ES-I3 (cell line): ENCODE measurements around the gene PTGER1.
A peak's percentile ranks its signal among the peaks of the same experiment; 100 is the strongest.
"Not testable (repeated sequence)": the region's sequence is repeated elsewhere in the genome, so short reads cannot be mapped to it uniquely, and the experiment has no call there.

Source experiments
- H3K36me3 ChIP-seq: 2 replicates; pipeline ENCODE4 v1.6.1; 2013; ENCODE audit warnings: mild to moderate bottlenecking, low read length, control low read depth, moderate library complexity; ENCODE audit not compliant: insufficient read depth
- H3K4me1 ChIP-seq: 2 replicates; pipeline ENCODE4 v1.6.1; 2013; ENCODE audit warnings: mild to moderate bottlenecking, control low read depth, low read length; ENCODE audit not compliant: insufficient read depth
- H3K9ac ChIP-seq: 2 replicates; pipeline ENCODE4 v1.6.1; 2013; ENCODE audit warnings: low read depth, mild to moderate bottlenecking, low read length, moderate library complexity
- H3K9me3 ChIP-seq: 2 replicates; pipeline ENCODE4 v1.6.1; 2013; ENCODE audit warnings: mild to moderate bottlenecking, low read length, moderate library complexity; ENCODE audit not compliant: control insufficient read depth, insufficient read depth

PTGER1 gene

GRCh38 chr19:14510311-14511228, 35.4 kb upstream of the PTGER1 start:
- H3K36me3 ChIP-seq, result peaks cover 7% of the 10 kb centered on the region; the same call in 1 of the 2 replicates
- H3K9ac ChIP-seq, result no peak overlapping the region
- H3K4me1 ChIP-seq, result peaks cover 13% of the 10 kb centered on the region; the same call in 1 of the 2 replicates

GRCh38 chr19:14507704-14508542, 32.8 kb upstream of the PTGER1 start:
- Histone ChIP-seq H3K4me1 (peaks cover 15% of the 10 kb centered on the region; the same call in 1 of the 2 replicates), H3K9ac (no peak overlapping the region), H3K9me3 (no peaks in the 10 kb centered on the region), H3K36me3 (no peaks in the 10 kb centered on the region)

More at GRCh38 chr19:14510311-14511228, 35.4 kb upstream of the PTGER1 start:
- H3K9me3 ChIP-seq, result no peaks in the 10 kb centered on the region

- no peak overlapping the region for H3K9ac ChIP-seq
- peaks cover 14% of the 10 kb centered on the region; the same call in 1 of the 2 replicates for H3K4me1 ChIP-seq
- H3K36me3 ChIP-seq, result no peaks in the 10 kb centered on the region
- no peaks in the 10 kb centered on the region for H3K9me3 ChIP-seq
Observed at GRCh38 chr19:14505488-14506239, 30.5 kb upstream of the PTGER1 start.

GRCh38 chr19:14504575-14504974, 29.4 kb upstream of the PTGER1 start:
- H3K4me1 ChIP-seq, H3K36me3 ChIP-seq, H3K9ac ChIP-seq, H3K9me3 ChIP-seq: not testable (repeated sequence)

- H3K36me3 ChIP-seq, result no peaks in the 10 kb centered on the region
- H3K9ac ChIP-seq, result no peak overlapping the region
- H3K4me1 ChIP-seq, result peaks cover 9% of the 10 kb centered on the region; the same call in 1 of the 2 replicates
- H3K9me3 ChIP-seq, result no peaks in the 10 kb centered on the region
Observed at GRCh38 chr19:14503285-14503684, 28.1 kb upstream of the PTGER1 start.

GRCh38 chr19:14502334-14503092, 27.4 kb upstream of the PTGER1 start:
- no peaks in the 10 kb centered on the region for H3K36me3 ChIP-seq
- H3K9ac ChIP-seq, result no peak overlapping the region
- no peaks in the 10 kb centered on the region for H3K9me3 ChIP-seq
- H3K4me1 ChIP-seq, result peaks cover 11% of the 10 kb centered on the region; the same call in 1 of the 2 replicates

- H3K4me1 ChIP-seq, result peaks cover 11% of the 10 kb centered on the region
- no peaks in the 10 kb centered on the region for H3K9me3 ChIP-seq
- H3K9ac ChIP-seq, result no peak overlapping the region
- H3K36me3 ChIP-seq, result no peaks in the 10 kb centered on the region
Observed at GRCh38 chr19:14497228-14497921, 22.2 kb upstream of the PTGER1 start.

- no peaks in the 10 kb centered on the region for H3K9me3 ChIP-seq
- H3K9ac ChIP-seq, result peak overlapping the region; percentile 57; the same call in 1 of the 2 replicates
- H3K36me3 ChIP-seq, result no peaks in the 10 kb centered on the region
- peaks cover 11% of the 10 kb centered on the region for H3K4me1 ChIP-seq
Observed at GRCh38 chr19:14496834-14497227, 21.7 kb upstream of the PTGER1 start.

- Histone ChIP-seq H3K9ac (peak within 1 kb of the TSS; percentile 78), H3K36me3 (no peaks in the 10 kb centered on the region), H3K4me1 (peaks cover 11% of the 10 kb centered on the region), H3K9me3 (no peaks in the 10 kb centered on the region)
Observed at GRCh38 chr19:14496029-14496833, 21.1 kb upstream of the PTGER1 start, which contains the start of gene GIPC1. GIPC1 (minus strand) TSS chr19:14496127; CDS start chr19:14482976, 13,151 bp downstream.

- Histone ChIP-seq H3K9ac (peak overlapping the region; percentile 78), H3K9me3 (no peaks in the 10 kb centered on the region), H3K36me3 (no peaks in the 10 kb centered on the region), H3K4me1 (peaks cover 11% of the 10 kb centered on the region)
Observed at GRCh38 chr19:14495672-14496028, 20.5 kb upstream of the PTGER1 start.

GRCh38 chr19:14494910-14495671, 19.9 kb upstream of the PTGER1 start:
- peaks cover 11% of the 10 kb centered on the region for H3K4me1 ChIP-seq
- no peaks in the 10 kb centered on the region for H3K9me3 ChIP-seq
- no peaks in the 10 kb centered on the region for H3K36me3 ChIP-seq
- H3K9ac ChIP-seq, result peak overlapping the region; percentile 78

GRCh38 chr19:14494411-14494810, 19.3 kb upstream of the PTGER1 start:
- Histone ChIP-seq H3K36me3 (no peaks in the 10 kb centered on the region), H3K9me3 (no peaks in the 10 kb centered on the region), H3K9ac (0 out of 2 replicates have a peak overlapping the region, but pooled peaks have one; percentile 6), H3K4me1 (peaks cover 11% of the 10 kb centered on the region)
